ENCODE measurements around the gene MAST1. TPM values are rescaled to one million over a fixed set of nuclear protein-coding genes. Genes with fewer than 3 reads are reported as not detected.
"Not testable (repeated sequence)": the region's sequence is repeated elsewhere in the genome, so short reads cannot be mapped to it uniquely, and the experiment has no call there.

The MAST1 gene
- polyA plus RNA-seq, 1 donor = 4.4 TPM

- DNase-seq = no peak
- no peaks in the 10 kb centered on the region for H3K27me3 ChIP-seq (ENCODE audit: control insufficient read depth, insufficient read depth, low read length)
- no peak overlapping the region for H3K27ac ChIP-seq (ENCODE audit: low read length)
Measured at GRCh38 chr19:12899891-12900518, 61.7 kb downstream of the MAST1 start.

GRCh38 chr19:12907166-12907565 is 68.9 kb downstream of the MAST1 start:
- Histone ChIP-seq H3K9me3 (ENCODE audit: control insufficient read depth, low read depth, low read length) (no peaks in the 10 kb centered on the region), H3K4me1 (ENCODE audit: control insufficient read depth, insufficient read depth, low read length) (no peaks in the 10 kb centered on the region), H3K4me3 (ENCODE audit: low read length) (no peak overlapping the region), H3K27ac (ENCODE audit: low read length) (no peak overlapping the region), H3K36me3 (ENCODE audit: control insufficient read depth, insufficient read depth, low read length) (no peaks in the 10 kb centered on the region), H3K27me3 (ENCODE audit: control insufficient read depth, insufficient read depth, low read length) (no peaks in the 10 kb centered on the region)
- no peak for DNase-seq
- WGBS (ENCODE audit: insufficient coverage, low lambda C conversion rate) = no CpG with 5 or more reads among the region's 9 CpGs

More at GRCh38 chr19:12899891-12900518, 61.7 kb downstream of the MAST1 start:
- H3K9me3 ChIP-seq (ENCODE audit: control insufficient read depth, low read depth, low read length) = no peaks in the 10 kb centered on the region
- no CpG with 5 or more reads among the region's 10 CpGs for WGBS (ENCODE audit: insufficient coverage, low lambda C conversion rate)
- H3K36me3 ChIP-seq (ENCODE audit: control insufficient read depth, insufficient read depth, low read length) = peaks cover 23% of the 10 kb centered on the region
- no peak overlapping the region for H3K4me3 ChIP-seq (ENCODE audit: low read length)
- H3K4me1 ChIP-seq (ENCODE audit: control insufficient read depth, insufficient read depth, low read length) = no peaks in the 10 kb centered on the region

GRCh38 chr19:12912571-12912970 is 74.3 kb downstream of the MAST1 start:
- H3K27ac ChIP-seq (ENCODE audit: low read length) = peak overlapping the region; percentile 53
- H3K9me3 ChIP-seq (ENCODE audit: control insufficient read depth, low read depth, low read length) = no peaks in the 10 kb centered on the region
- no peak for DNase-seq
- H3K4me3 ChIP-seq (ENCODE audit: low read length) = no peak overlapping the region
- WGBS (ENCODE audit: insufficient coverage, low lambda C conversion rate) = 60% methylated on average over 1 of the region's 4 CpGs
- peaks cover 7% of the 10 kb centered on the region for H3K4me1 ChIP-seq (ENCODE audit: control insufficient read depth, insufficient read depth, low read length)
- peaks cover 6% of the 10 kb centered on the region for H3K27me3 ChIP-seq (ENCODE audit: control insufficient read depth, insufficient read depth, low read length)
- no peaks in the 10 kb centered on the region for H3K36me3 ChIP-seq (ENCODE audit: control insufficient read depth, insufficient read depth, low read length)

- no peaks in the 10 kb centered on the region for H3K9me3 ChIP-seq (ENCODE audit: control insufficient read depth, low read depth, low read length)
- DNase-seq = peak; percentile 63 to 67
- no CpG with 5 or more reads among the region's 22 CpGs for WGBS (ENCODE audit: insufficient coverage, low lambda C conversion rate)
- peaks cover 6% of the 10 kb centered on the region for H3K27me3 ChIP-seq (ENCODE audit: control insufficient read depth, insufficient read depth, low read length)
- H3K27ac ChIP-seq (ENCODE audit: low read length) = peak overlapping the region; percentile 53
- H3K4me3 ChIP-seq (ENCODE audit: low read length) = no peak overlapping the region
- no peaks in the 10 kb centered on the region for H3K36me3 ChIP-seq (ENCODE audit: control insufficient read depth, insufficient read depth, low read length)
- peaks cover 7% of the 10 kb centered on the region for H3K4me1 ChIP-seq (ENCODE audit: control insufficient read depth, insufficient read depth, low read length)
Measured at GRCh38 chr19:12913011-12913561, 74.8 kb downstream of the MAST1 start.

GRCh38 chr19:12913851-12914690 is 75.8 kb downstream of the MAST1 start:
- WGBS (ENCODE audit: insufficient coverage, low lambda C conversion rate) = no CpG with 5 or more reads among the region's 12 CpGs
- Histone ChIP-seq H3K9me3 (ENCODE audit: control insufficient read depth, low read depth, low read length) (no peaks in the 10 kb centered on the region), H3K27me3 (ENCODE audit: control insufficient read depth, insufficient read depth, low read length) (peaks cover 6% of the 10 kb centered on the region), H3K36me3 (ENCODE audit: control insufficient read depth, insufficient read depth, low read length) (no peaks in the 10 kb centered on the region), H3K4me3 (ENCODE audit: low read length) (no peak overlapping the region), H3K27ac (ENCODE audit: low read length) (peak overlapping the region; percentile 53), H3K4me1 (ENCODE audit: control insufficient read depth, insufficient read depth, low read length) (peaks cover 10% of the 10 kb centered on the region)
- DNase-seq = peak in 1 of 2 donors; percentile 37

- DNase-seq = not testable (repeated sequence)
Measured at GRCh38 chr19:12915860-12916259, 77.5 kb downstream of the MAST1 start.

GRCh38 chr19:12918253-12918652 is 79.9 kb downstream of the MAST1 start:
- no CpG with 5 or more reads among the region's 14 CpGs for WGBS (ENCODE audit: insufficient coverage, low lambda C conversion rate)
- no peak for DNase-seq
- Histone ChIP-seq H3K4me3 (ENCODE audit: low read length) (no peak overlapping the region), H3K4me1 (ENCODE audit: control insufficient read depth, insufficient read depth, low read length) (peaks cover 6% of the 10 kb centered on the region), H3K27ac (ENCODE audit: low read length) (no peak overlapping the region), H3K36me3 (ENCODE audit: control insufficient read depth, insufficient read depth, low read length) (peaks cover 14% of the 10 kb centered on the region), H3K27me3 (ENCODE audit: control insufficient read depth, insufficient read depth, low read length) (peaks cover under 1% of the 10 kb centered on the region), H3K9me3 (ENCODE audit: control insufficient read depth, low read depth, low read length) (no peaks in the 10 kb centered on the region)

More at GRCh38 chr19:12915860-12916259, 77.5 kb downstream of the MAST1 start:
- H3K9me3 ChIP-seq (ENCODE audit: control insufficient read depth, low read depth, low read length); H3K4me3 ChIP-seq (ENCODE audit: low read length); H3K4me1 ChIP-seq (ENCODE audit: control insufficient read depth, insufficient read depth, low read length); H3K27ac ChIP-seq (ENCODE audit: low read length); H3K36me3 ChIP-seq (ENCODE audit: control insufficient read depth, insufficient read depth, low read length); H3K27me3 ChIP-seq (ENCODE audit: control insufficient read depth, insufficient read depth, low read length): not testable (repeated sequence)
- no CpG with 5 or more reads among the region's 4 CpGs for WGBS (ENCODE audit: insufficient coverage, low lambda C conversion rate)

- DNase-seq = no peak
- H3K4me3 ChIP-seq (ENCODE audit: low read length) = no peak overlapping the region
- no peaks in the 10 kb centered on the region for H3K27me3 ChIP-seq (ENCODE audit: control insufficient read depth, insufficient read depth, low read length)
- peaks cover 35% of the 10 kb centered on the region for H3K36me3 ChIP-seq (ENCODE audit: control insufficient read depth, insufficient read depth, low read length)
- H3K9me3 ChIP-seq (ENCODE audit: control insufficient read depth, low read depth, low read length) = no peaks in the 10 kb centered on the region
- no CpG with 5 or more reads among the region's 3 CpGs for WGBS (ENCODE audit: insufficient coverage, low lambda C conversion rate)
- no peak overlapping the region for H3K27ac ChIP-seq (ENCODE audit: low read length)
- peaks cover 3% of the 10 kb centered on the region for H3K4me1 ChIP-seq (ENCODE audit: control insufficient read depth, insufficient read depth, low read length)
Measured at GRCh38 chr19:12921047-12921446, 82.7 kb downstream of the MAST1 start.

GRCh38 chr19:12922959-12923358 is 84.6 kb downstream of the MAST1 start:
- Histone ChIP-seq H3K4me3 (ENCODE audit: low read length) (no peak overlapping the region), H3K4me1 (ENCODE audit: control insufficient read depth, insufficient read depth, low read length) (peaks cover 3% of the 10 kb centered on the region), H3K36me3 (ENCODE audit: control insufficient read depth, insufficient read depth, low read length) (peaks cover 48% of the 10 kb centered on the region), H3K27ac (ENCODE audit: low read length) (no peak overlapping the region), H3K27me3 (ENCODE audit: control insufficient read depth, insufficient read depth, low read length) (no peaks in the 10 kb centered on the region), H3K9me3 (ENCODE audit: control insufficient read depth, low read depth, low read length) (no peaks in the 10 kb centered on the region)
- DNase-seq = no peak
- WGBS (ENCODE audit: insufficient coverage, low lambda C conversion rate) = 100% methylated on average over 1 of the region's 4 CpGs
